Fibroblast of skin of abdomen (primary cell): ENCODE data around the gene SEZ6L.

Experiments used
- DNase-seq: peaks from one replicate; pipeline ENCODE4 v3.0.0-alpha.2; 2013

SEZ6L gene

GRCh38 chr22:26431261-26431995 lies 262.2 kb downstream of the SEZ6L start:
- DNase-seq, result peak; percentile 28

DNA sequence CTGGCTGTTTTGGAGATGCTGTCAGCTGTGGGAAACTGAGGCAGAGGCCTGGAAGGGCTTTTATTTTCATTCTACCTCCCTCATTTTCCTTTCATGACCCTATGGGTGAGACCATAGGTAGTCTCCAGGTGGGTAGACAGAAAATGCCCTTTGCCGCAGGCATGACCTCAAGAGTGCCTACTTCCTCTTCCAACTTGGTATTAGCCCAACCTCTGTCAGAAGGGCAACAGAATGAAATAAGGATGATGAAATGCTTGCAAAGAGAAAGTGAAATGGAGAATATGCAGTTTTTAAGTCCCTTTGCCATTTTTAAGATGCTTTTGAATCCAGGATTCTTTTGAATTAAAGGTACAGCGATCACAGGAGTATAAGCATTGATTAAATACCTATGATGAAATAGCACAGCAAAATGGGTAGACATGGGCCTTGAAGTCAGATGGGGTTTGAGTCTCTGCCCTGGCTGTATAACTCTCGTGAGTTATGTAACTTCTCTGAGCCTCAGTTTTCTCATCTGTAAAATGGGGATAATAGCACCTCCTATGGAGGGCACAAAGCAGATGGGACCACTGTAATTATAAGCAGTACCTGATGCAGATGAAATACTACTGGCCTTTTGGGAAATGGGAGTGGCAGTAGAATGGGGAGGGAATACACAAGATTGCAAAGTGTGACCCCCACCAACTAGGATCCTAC lies 263.5 kb downstream of the SEZ6L start:
- no peak for DNase-seq
